SU-DHL-6 (cell line): Measurements from ENCODE around the gene SREBF1.

ENCODE experiments used
- H2AFZ ChIP-seq: fragments of 200-600 bp; sonication (generic); 2 replicates; pipeline ENCODE4 v1.6.1; 2014; ENCODE audit warnings: low read depth, mild to moderate bottlenecking, moderate library complexity, mixed read lengths, antibody characterized with exemption, low read length; ENCODE audit not compliant: severe bottlenecking
- H3F3A ChIP-seq: fragments of 200-600 bp; shearing (Covaris generic); 2 replicates; pipeline ENCODE4 v1.6.0; 2016; ENCODE audit warnings: antibody characterized with exemption, mild to moderate bottlenecking; ENCODE audit not compliant: insufficient read depth
- H3K27ac ChIP-seq: fragments of 200-600 bp; sonication (generic); 2 replicates; pipeline ENCODE4 v1.5.1; 2016; ENCODE audit warnings: low read depth, mild to moderate bottlenecking, low read length, moderate library complexity, mixed read lengths
- H3K27me3 ChIP-seq: fragments of 200-600 bp; sonication (generic), shearing (Covaris generic); 2 replicates; pipeline ENCODE4 v1.6.0; 2014; ENCODE audit warnings: mild to moderate bottlenecking, low read length
- H3K36me3 ChIP-seq: fragments of 200-600 bp; sonication (generic); 2 replicates; pipeline ENCODE4 v1.6.1; 2014; ENCODE audit warnings: mild to moderate bottlenecking, low read length, mixed read lengths
- H3K4me2 ChIP-seq: fragments of 300-600, 200-600 bp; shearing (Covaris generic), sonication (generic); 2 replicates; pipeline ENCODE4 v1.6.0; 2014; ENCODE audit warnings: low read length, low read depth, mild to moderate bottlenecking; ENCODE audit not compliant: poor library complexity, severe bottlenecking
- H3K4me3 ChIP-seq: fragments of 200-600 bp; sonication (generic); 2 replicates; pipeline ENCODE4 v1.5.1; 2014; ENCODE audit warnings: antibody characterized with exemption, low read length, mild to moderate bottlenecking, mixed read lengths; ENCODE audit not compliant: insufficient read depth, poor library complexity, severe bottlenecking
- H3K79me2 ChIP-seq: fragments of 200-600 bp; sonication (generic); 2 replicates; pipeline ENCODE4 v1.6.1; 2014; ENCODE audit warnings: mild to moderate bottlenecking, low read length, moderate library complexity; ENCODE audit not compliant: insufficient read depth
- H3K9ac ChIP-seq: fragments of 200-600 bp; sonication (generic); 2 replicates; pipeline ENCODE4 v1.7.0; 2014; ENCODE audit warnings: mild to moderate bottlenecking, low read length
- H3K9me2 ChIP-seq: fragments of 200-600 bp; sonication (generic); replicated peaks from 2 replicates; pipeline ENCODE4 v1.6.1; 2014; ENCODE audit warnings: low read length; ENCODE audit not compliant: insufficient read depth
- H3K9me3 ChIP-seq: fragments of 200-600 bp; sonication (generic); 2 replicates; pipeline ENCODE4 v1.6.1; 2014; ENCODE audit warnings: low read length, mixed read lengths; ENCODE audit not compliant: insufficient read depth
- H4K20me1 ChIP-seq: fragments of 200-600 bp; sonication (generic); 2 replicates; pipeline ENCODE4 v1.6.1; 2014; ENCODE audit warnings: low read depth, mild to moderate bottlenecking, antibody characterized with exemption, low read length, moderate library complexity, mixed read lengths
- EZH2phosphoT487 ChIP-seq: fragments of 200-600 bp; sonication (generic), shearing (Covaris generic); conservative IDR thresholded peaks from 2 replicates; pipeline ENCODE4 v1.6.1; 2018; ENCODE audit warnings: mild to moderate bottlenecking, antibody characterized with exemption, low read length, moderate library complexity, mixed read lengths
- TF ChIP-seq, protein P1 (sequence below): fragments of 200-600 bp; sonication (generic); IDR thresholded peaks from one replicate; pipeline ENCODE4 v1.5.1; 2017; ENCODE audit warnings: antibody characterized with exemption, mild to moderate bottlenecking, low read length, moderate library complexity; ENCODE audit not compliant: insufficient read depth, poor library complexity, severe bottlenecking

The SREBF1 gene

DNA sequence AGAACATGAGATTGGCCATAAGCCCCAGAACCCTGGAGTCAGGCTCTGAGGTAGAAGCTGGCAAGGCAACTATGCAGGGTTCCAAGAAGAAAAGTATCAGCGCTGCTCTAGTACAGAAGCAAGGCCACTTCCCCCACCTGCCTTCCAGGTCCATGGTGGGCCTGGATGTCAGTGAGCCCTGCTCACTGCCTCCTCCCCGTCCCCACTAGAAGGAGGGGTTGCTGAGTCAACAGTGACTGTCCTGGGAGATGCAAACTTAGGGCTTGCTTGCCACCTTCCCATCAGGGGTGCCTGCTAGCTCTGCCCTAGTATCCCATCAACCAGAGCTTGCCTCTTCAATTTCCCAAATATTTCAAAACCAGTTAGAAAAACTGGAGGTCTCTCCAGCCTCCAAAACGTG lies 29.6 kb upstream of the SREBF1 start:
- Histone ChIP-seq H4K20me1 (no peaks in the 10 kb centered on the region), H3K36me3 (no peaks in the 10 kb centered on the region), H3K9me2 (no peaks in the 10 kb centered on the region)

DNA sequence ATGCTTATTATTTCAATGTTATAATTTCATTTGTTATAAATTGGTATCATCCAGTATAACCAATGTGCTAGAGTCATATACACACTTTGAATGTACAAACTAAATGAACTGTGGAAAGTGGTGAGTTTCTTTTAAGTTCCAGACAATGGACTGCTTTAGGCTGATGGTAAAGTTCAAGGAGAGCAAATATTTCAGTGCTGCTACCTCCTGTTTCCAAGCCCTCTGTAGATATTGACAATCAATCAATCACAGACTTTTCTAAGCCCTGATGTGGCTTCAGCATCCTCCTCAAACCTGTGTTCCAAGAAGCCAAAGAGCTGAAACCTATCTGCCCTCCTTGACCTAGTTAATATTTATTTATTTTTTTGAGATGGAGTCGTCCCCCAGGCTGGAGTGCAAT lies 28.2 kb upstream of the SREBF1 start:
- Histone ChIP-seq H2AFZ (no peak overlapping the region), H3K36me3 (no peaks in the 10 kb centered on the region)

More for the DNA sequence above, 29.6 kb upstream of the SREBF1 start:
- H3K9ac ChIP-seq = no peak overlapping the region
- H2AFZ ChIP-seq = no peak overlapping the region
- no peak overlapping the region for H3K27ac ChIP-seq
- H3K9me3 ChIP-seq = no peaks in the 10 kb centered on the region
- H3K4me2 ChIP-seq = no peak overlapping the region
- H3K27me3 ChIP-seq = no peaks in the 10 kb centered on the region
- TF ChIP-seq EZH2phosphoT487 = no peak
- TF ChIP-seq, protein P1, sequence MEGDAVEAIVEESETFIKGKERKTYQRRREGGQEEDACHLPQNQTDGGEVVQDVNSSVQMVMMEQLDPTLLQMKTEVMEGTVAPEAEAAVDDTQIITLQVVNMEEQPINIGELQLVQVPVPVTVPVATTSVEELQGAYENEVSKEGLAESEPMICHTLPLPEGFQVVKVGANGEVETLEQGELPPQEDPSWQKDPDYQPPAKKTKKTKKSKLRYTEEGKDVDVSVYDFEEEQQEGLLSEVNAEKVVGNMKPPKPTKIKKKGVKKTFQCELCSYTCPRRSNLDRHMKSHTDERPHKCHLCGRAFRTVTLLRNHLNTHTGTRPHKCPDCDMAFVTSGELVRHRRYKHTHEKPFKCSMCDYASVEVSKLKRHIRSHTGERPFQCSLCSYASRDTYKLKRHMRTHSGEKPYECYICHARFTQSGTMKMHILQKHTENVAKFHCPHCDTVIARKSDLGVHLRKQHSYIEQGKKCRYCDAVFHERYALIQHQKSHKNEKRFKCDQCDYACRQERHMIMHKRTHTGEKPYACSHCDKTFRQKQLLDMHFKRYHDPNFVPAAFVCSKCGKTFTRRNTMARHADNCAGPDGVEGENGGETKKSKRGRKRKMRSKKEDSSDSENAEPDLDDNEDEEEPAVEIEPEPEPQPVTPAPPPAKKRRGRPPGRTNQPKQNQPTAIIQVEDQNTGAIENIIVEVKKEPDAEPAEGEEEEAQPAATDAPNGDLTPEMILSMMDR = no peak
- no peaks in the 10 kb centered on the region for H3K79me2 ChIP-seq
- H3F3A ChIP-seq = no peaks in the 10 kb centered on the region
- no peak overlapping the region for H3K4me3 ChIP-seq

DNA sequence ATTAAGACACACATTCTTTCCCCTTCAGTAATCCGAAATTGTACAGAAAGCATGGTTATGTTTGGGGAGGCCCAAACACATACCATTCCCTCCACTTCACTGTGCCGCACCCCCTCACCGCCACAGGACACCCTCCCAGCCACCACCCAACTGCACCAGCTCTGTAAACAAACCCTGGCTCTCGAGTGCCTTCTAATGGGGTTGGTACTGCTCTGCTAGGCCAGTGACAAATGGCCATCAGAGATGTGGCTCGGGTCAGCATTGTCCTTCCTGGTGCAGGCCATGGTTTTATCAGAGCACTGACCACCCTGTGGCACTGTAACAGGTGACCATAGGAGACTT lies 24.0 kb upstream of the SREBF1 start:
- H3K27me3 ChIP-seq = no peaks in the 10 kb centered on the region
- H3K9me3 ChIP-seq = no peaks in the 10 kb centered on the region
- H3K4me2 ChIP-seq = no peak overlapping the region
- no peak overlapping the region for H3K9ac ChIP-seq
- no peaks in the 10 kb centered on the region for H3K79me2 ChIP-seq
- H2AFZ ChIP-seq = no peak overlapping the region
- H3K36me3 ChIP-seq = no peaks in the 10 kb centered on the region
- no peak for TF ChIP-seq EZH2phosphoT487
- TF ChIP-seq, protein P1 = no peak
- no peaks in the 10 kb centered on the region for H3F3A ChIP-seq
- no peak overlapping the region for H3K27ac ChIP-seq
- no peaks in the 10 kb centered on the region for H4K20me1 ChIP-seq
- H3K9me2 ChIP-seq = no peaks in the 10 kb centered on the region
- no peak overlapping the region for H3K4me3 ChIP-seq

More for the DNA sequence above, 28.2 kb upstream of the SREBF1 start:
- Histone ChIP-seq H3K4me3 (no peak overlapping the region), H3K9ac (no peak overlapping the region), H3K79me2 (no peaks in the 10 kb centered on the region), H3K9me2 (no peaks in the 10 kb centered on the region), H3K4me2 (no peak overlapping the region), H3K27ac (no peak overlapping the region), H3K27me3 (no peaks in the 10 kb centered on the region), H3F3A (no peaks in the 10 kb centered on the region), H4K20me1 (no peaks in the 10 kb centered on the region), H3K9me3 (no peaks in the 10 kb centered on the region)
- TF ChIP-seq EZH2phosphoT487 = no peak
- TF ChIP-seq, protein P1 = no peak
